SW480 (cell line): ENCODE measurements around the gene ANXA5.
"Not testable (repeated sequence)": the region's sequence is repeated elsewhere in the genome, so short reads cannot be mapped to it uniquely, and the experiment has no call there.

Experiments used
- DNase-seq: peaks from one replicate; pipeline ENCODE4 v3.0.0-alpha.2; 2016; ENCODE audit warnings: low spot score

ANXA5 gene

GRCh38 chr4:121679267-121679666, 17.5 kb downstream of the ANXA5 start:
- DNase-seq, result no peak

- no peak for DNase-seq
These were observed 19.3 kb downstream of the ANXA5 start for GRCh38 chr4:121677524-121677923.

- DNase-seq, result no peak
These were observed 20.3 kb downstream of the ANXA5 start for GRCh38 chr4:121676345-121677075.

- no peak for DNase-seq
These were observed 21.1 kb downstream of the ANXA5 start for GRCh38 chr4:121675715-121676114.

GRCh38 chr4:121674696-121675095, 22.1 kb downstream of the ANXA5 start:
- no peak for DNase-seq

GRCh38 chr4:121674191-121674590, 22.6 kb downstream of the ANXA5 start:
- no peak for DNase-seq

- no peak for DNase-seq
These were observed 27.6 kb downstream of the ANXA5 start for GRCh38 chr4:121669163-121669550.

- no peak for DNase-seq
These were observed 28.2 kb downstream of the ANXA5 start for GRCh38 chr4:121668368-121669162.

- DNase-seq, result no peak
These were observed 30.6 kb downstream of the ANXA5 start for GRCh38 chr4:121666091-121666679.

- no peak for DNase-seq
These were observed 31.4 kb downstream of the ANXA5 start for GRCh38 chr4:121665371-121665770.

GRCh38 chr4:121662225-121662624, 34.6 kb downstream of the ANXA5 start:
- DNase-seq, result no peak

GRCh38 chr4:121660175-121660933, 36.4 kb downstream of the ANXA5 start:
- DNase-seq, result not testable (repeated sequence)

- no peak for DNase-seq
These were observed 38.7 kb downstream of the ANXA5 start for GRCh38 chr4:121658125-121658524.

- DNase-seq, result peak; percentile 56
These were observed 40.5 kb downstream of the ANXA5 start for GRCh38 chr4:121656269-121656641.

GRCh38 chr4:121655320-121656268, 41.2 kb downstream of the ANXA5 start:
- no peak for DNase-seq

GRCh38 chr4:121654738-121655137, 42.0 kb downstream of the ANXA5 start:
- no peak for DNase-seq

GRCh38 chr4:121653986-121654385, 42.8 kb downstream of the ANXA5 start:
- DNase-seq, result no peak

GRCh38 chr4:121653214-121653613, 43.6 kb downstream of the ANXA5 start:
- no peak for DNase-seq

GRCh38 chr4:121651597-121651996, 45.2 kb downstream of the ANXA5 start:
- DNase-seq, result no peak

- DNase-seq, result no peak
These were observed 46.0 kb downstream of the ANXA5 start for GRCh38 chr4:121650741-121651140.

GRCh38 chr4:121648516-121648915, 48.3 kb downstream of the ANXA5 start:
- no peak for DNase-seq
